Breast epithelium (tissue), 4 donors: ENCODE data around the gene RFPL3. TPM values are rescaled to one million over a fixed set of nuclear protein-coding genes. Genes with fewer than 3 reads are reported as not detected.

Experiments
- DNase-seq, 2 donors: peaks; one replicate each; pipeline ENCODE4 v3.0.0-alpha.2; 2019; ENCODE audit warnings: low spot score in 2 of 2
- H3K27ac ChIP-seq, 2 donors: fragments of 200-600 bp; sonication (generic) in 1 of 2; one replicate each; pipeline ENCODE4 v1.5.1; 2016 to 2019; ENCODE audit warnings: mild to moderate bottlenecking in 1 of 2
- H3K27me3 ChIP-seq, 2 donors: fragments of 200-600 bp; sonication (generic) in 1 of 2; one replicate each; pipeline versions ENCODE4 v1.5.1 to v1.6.0; 2017 to 2019; ENCODE audit warnings: control low read depth in 1 of 2, mild to moderate bottlenecking in 1 of 2
- H3K36me3 ChIP-seq: fragments of 200-600 bp; one replicate; pipeline ENCODE4 v1.5.1; 2019
- H3K4me1 ChIP-seq, 2 donors: fragments of 200-600 bp; sonication (generic); one replicate each; pipeline ENCODE4 v1.5.1; 2016 to 2019; ENCODE audit warnings: control low read depth in 1 of 2
- H3K4me3 ChIP-seq, 3 donors: fragments of 200-600 bp; sonication (generic); 1 replicate in 2 of 3; 2 replicates in 1 of 3; pipeline ENCODE4 v1.5.1; 2016 to 2019; ENCODE audit warnings: mild to moderate bottlenecking in 3 of 3, moderate library complexity in 2 of 3
- H3K9me3 ChIP-seq, 2 donors: fragments of 200-600 bp; sonication (generic) in 1 of 2; one replicate each; pipeline ENCODE4 v1.5.1; 2016 to 2019; ENCODE audit warnings: control low read depth in 1 of 2
- POLR2A ChIP-seq: fragments of 450-650 bp; IDR thresholded peaks from one replicate; pipeline ENCODE4 v1.6.1; 2016; ENCODE audit warnings: antibody characterized with exemption, mild to moderate bottlenecking, moderate library complexity
- POLR2AphosphoS5 ChIP-seq, 3 donors: sonication (generic); formaldehyde crosslinking; IDR thresholded peaks; one replicate each; pipeline ENCODE4 v1.6.1; 2017; ENCODE audit warnings: antibody characterized with exemption in 3 of 3
- intact Hi-C: fragments of 100-400 bp; cut with DNase I; formaldehyde crosslinking; loops from one replicate; pipeline ENCODE4 v1.15.1; 2023; ENCODE audit warnings: low total_unique reads
- total RNA-seq, 3 donors: library from RNA; depleted of rRNA; stranded (reverse); fragments of >200 nt; gene quantifications; one replicate each; pipeline ENCODE4 v1.1.0, GENCODE V29; 2016
- TF ChIP-seq, protein P1 (sequence below), 3 donors: fragments of 450-650 bp; IDR thresholded peaks; one replicate each; pipeline ENCODE4 v1.5.1; 2016 to 2017; ENCODE audit warnings: antibody characterized with exemption in 3 of 3, mild to moderate bottlenecking in 3 of 3, moderate library complexity in 3 of 3

The RFPL3 gene
- total RNA-seq, 3 donors from 2014 or later: not detected

DNA sequence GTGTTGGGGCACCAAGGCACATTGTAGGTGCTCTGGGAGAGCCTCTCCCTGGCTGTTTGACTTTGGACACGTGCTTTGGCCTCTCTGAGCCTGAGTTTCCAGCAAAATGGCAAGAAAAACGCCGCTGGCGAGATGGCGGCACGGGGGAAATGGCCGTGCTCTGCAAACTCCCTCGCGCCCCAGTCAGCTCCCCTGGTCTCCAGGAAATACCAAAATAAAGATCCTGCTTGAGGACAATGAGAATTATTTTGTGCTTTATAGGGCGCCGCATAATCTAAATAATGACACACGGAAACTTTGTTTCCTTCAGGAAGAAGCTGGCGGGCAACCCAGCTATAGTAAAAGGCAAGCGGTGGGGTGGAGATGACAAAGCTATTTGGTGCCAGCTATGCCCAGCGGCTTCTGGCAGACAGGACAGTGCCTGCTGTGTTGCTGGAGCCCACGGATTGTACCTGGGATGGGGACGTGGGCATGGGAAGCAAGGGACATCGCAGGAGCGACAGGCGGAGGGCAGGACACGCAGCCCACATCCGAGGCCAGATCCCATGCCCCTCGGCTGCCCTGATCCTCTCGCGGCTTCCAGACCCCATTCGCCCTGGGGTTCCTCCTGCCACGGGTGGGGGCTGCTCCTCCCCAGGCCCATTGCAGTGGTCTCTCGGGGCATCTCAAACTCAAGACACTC, 26.3 kb upstream of the RFPL3 start:
- no peaks in the 10 kb centered on the region for H3K9me3 ChIP-seq
- intact Hi-C loops: loop anchor here (5.0 kb wide), 1 partner anchor 1416 kb away; no protein-coding TSS in a partner anchor
- peaks cover 0 to 7% of the 10 kb centered on the region in 2 donors for H3K27me3 ChIP-seq
- H3K4me3 ChIP-seq: peak overlapping the region in 1 of 3 donors; percentile 25
- DNase-seq: peak in 1 of 2 donors; percentile 31
- TF ChIP-seq, protein P1, sequence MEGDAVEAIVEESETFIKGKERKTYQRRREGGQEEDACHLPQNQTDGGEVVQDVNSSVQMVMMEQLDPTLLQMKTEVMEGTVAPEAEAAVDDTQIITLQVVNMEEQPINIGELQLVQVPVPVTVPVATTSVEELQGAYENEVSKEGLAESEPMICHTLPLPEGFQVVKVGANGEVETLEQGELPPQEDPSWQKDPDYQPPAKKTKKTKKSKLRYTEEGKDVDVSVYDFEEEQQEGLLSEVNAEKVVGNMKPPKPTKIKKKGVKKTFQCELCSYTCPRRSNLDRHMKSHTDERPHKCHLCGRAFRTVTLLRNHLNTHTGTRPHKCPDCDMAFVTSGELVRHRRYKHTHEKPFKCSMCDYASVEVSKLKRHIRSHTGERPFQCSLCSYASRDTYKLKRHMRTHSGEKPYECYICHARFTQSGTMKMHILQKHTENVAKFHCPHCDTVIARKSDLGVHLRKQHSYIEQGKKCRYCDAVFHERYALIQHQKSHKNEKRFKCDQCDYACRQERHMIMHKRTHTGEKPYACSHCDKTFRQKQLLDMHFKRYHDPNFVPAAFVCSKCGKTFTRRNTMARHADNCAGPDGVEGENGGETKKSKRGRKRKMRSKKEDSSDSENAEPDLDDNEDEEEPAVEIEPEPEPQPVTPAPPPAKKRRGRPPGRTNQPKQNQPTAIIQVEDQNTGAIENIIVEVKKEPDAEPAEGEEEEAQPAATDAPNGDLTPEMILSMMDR (IDR thresholded peaks at IDR 0.05): no peak
- TF ChIP-seq POLR2AphosphoS5 (IDR thresholded peaks at IDR 0.05) (no peak), POLR2A (no peak)
- H3K36me3 ChIP-seq: no peaks in the 10 kb centered on the region
- no peak overlapping the region for H3K27ac ChIP-seq
- no peaks in the 10 kb centered on the region for H3K4me1 ChIP-seq

DNA sequence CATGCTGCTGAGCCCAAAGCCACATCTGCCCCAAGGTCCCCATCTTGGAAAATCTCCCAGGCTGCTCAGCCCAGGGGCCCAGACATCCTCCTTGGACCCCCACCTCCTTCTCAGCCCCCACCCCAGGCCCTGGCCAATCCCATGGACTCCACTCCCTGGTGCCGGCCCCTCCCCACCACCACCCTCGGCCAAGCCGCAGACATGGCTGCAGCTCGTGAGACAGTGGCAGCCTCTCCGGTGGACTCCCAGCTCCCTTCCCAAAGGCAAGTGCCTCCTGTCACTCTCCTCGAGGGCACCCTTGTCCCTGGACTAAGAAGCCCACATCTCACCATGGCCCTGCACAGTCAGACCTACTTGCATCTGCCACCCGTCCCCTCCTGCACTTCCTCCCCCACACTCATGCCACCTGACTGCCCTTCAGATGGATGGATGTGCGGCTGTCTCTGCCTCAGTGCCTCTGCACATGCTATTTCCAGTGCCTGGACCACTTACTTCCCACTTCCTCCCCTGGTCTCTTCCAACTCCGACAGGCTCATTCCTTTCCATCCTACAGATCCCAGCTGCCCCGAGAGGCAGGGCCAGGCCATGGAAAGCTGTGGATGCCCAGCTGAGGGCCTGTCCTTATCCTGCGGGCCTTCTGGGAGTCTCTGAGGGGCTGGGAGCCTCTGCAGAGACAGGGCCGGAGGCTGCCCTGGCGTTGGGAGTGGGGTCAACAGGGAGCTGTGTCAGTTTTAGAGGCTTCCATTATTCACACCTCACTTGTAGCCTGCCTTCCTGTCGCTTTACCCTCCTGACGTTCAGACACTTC, 25.5 kb upstream of the RFPL3 start:
- TF ChIP-seq, protein P1 (IDR thresholded peaks at IDR 0.05): no peak
- TF ChIP-seq POLR2AphosphoS5 (IDR thresholded peaks at IDR 0.05): no peak
- no peak for TF ChIP-seq POLR2A
- H3K27ac ChIP-seq: no peak overlapping the region
- peaks cover 0 to 7% of the 10 kb centered on the region in 2 donors for H3K27me3 ChIP-seq
- H3K4me3 ChIP-seq: no peak overlapping the region
- intact Hi-C loops: loop anchor here (5.0 kb wide), 1 partner anchor 1415 kb away; no protein-coding TSS in a partner anchor
- DNase-seq: peak in 1 of 2 donors; percentile 37
- H3K4me1 ChIP-seq: no peaks in the 10 kb centered on the region
- H3K36me3 ChIP-seq: no peaks in the 10 kb centered on the region
- no peaks in the 10 kb centered on the region for H3K9me3 ChIP-seq

DNA sequence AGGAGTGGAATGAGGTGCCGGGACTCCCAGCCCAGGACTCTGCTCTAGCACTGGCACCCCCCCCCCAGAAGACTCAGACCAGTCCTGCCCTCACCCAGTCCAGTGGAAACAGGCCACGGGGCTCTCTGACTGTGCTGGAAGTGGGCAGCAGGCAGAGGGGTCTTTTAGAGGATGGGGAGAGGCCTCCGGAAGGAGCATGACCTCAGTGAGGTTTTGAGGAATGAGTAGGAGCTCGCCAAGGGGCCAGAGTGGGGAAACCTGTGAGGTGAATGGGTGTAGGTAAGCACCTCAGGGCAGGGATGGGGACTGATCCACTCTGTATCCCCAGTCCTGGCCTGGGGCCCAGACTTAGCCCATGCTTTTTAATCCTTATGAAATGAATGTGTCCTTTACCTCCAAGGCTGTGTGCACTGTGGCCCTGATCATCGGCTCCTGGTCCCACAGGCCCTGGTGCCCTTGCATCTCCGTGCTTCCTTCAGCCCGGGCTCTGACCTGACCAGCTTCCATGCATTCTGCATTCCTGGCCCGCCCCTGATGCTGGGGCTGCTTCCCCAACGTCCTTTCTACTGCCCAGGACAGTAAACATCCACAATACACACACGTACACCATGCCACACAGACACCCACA, 24.4 kb upstream of the RFPL3 start:
- DNase-seq: peak in 1 of 2 donors; percentile 25
- no peak for TF ChIP-seq POLR2A
- no peak for TF ChIP-seq POLR2AphosphoS5 (IDR thresholded peaks at IDR 0.05)
- TF ChIP-seq, protein P1 (IDR thresholded peaks at IDR 0.05): no peak
- Histone ChIP-seq H3K4me3 (no peak overlapping the region), H3K27ac (no peak overlapping the region), H3K27me3 (peaks cover 0 to 7% of the 10 kb centered on the region in 2 donors), H3K36me3 (no peaks in the 10 kb centered on the region), H3K4me1 (no peaks in the 10 kb centered on the region), H3K9me3 (no peaks in the 10 kb centered on the region)
- intact Hi-C loops: loop anchor here (5.0 kb wide), 1 partner anchor 1414 kb away; no protein-coding TSS in a partner anchor

DNA sequence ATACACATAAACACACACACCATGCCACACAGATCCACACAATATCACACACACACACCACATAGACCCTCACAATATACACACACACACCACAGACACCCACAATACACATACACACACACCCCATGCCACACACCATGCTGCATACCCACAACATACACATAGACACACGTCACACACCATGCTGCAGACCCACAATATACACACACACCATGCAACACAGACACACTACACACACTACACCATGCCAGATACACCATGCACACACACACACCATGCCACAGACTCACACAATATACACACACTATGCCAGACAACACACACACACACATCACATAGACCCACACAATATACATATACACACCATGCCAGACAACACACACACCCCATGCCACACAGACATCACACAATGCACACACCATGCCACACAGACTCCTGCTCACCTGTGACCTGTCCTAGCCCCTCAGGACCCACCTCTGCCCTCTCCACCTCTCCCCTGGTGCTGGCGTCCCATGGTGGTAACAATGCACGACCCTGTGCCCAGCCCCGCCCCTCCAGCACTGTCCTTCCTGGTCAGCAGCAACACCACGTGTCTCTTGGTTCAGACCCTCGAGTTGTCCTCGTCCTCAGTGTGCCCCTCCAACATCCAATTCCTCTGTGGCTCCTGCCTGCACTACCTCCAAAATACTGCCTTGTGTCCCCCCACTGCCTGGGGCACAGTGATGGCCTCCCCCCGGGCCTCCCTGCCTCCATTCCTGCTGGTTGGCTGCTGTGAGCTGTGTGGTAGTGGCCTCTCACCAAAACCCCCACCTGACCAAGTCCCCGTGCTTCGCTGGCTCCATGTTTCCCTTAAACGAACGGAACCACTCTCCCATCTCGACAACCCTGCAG, 23.7 kb upstream of the RFPL3 start:
- Histone ChIP-seq H3K36me3 (no peaks in the 10 kb centered on the region), H3K9me3 (no peaks in the 10 kb centered on the region), H3K4me1 (no peaks in the 10 kb centered on the region), H3K27ac (no peak overlapping the region), H3K4me3 (no peak overlapping the region), H3K27me3 (peaks cover 0 to 7% of the 10 kb centered on the region in 2 donors)
- TF ChIP-seq POLR2A (no peak), POLR2AphosphoS5 (IDR thresholded peaks at IDR 0.05) (no peak)
- TF ChIP-seq, protein P1 (IDR thresholded peaks at IDR 0.05): no peak
- intact Hi-C loops: loop anchor here (5.0 kb wide), 1 partner anchor 1413 kb away; no protein-coding TSS in a partner anchor
- DNase-seq: no peak
